ENCODE data around the gene PFKP. TPM values are rescaled to one million over a fixed set of nuclear protein-coding genes. Genes with fewer than 3 reads are reported as not detected.
A peak's percentile ranks its signal among the peaks of the same experiment; 100 is the strongest.
"Not testable (repeated sequence)": the region's sequence is repeated elsewhere in the genome, so short reads cannot be mapped to it uniquely, and the experiment has no call there.

PFKP gene
- total RNA-seq, 1 experiment from 2014 or later, result 268 TPM

DNA sequence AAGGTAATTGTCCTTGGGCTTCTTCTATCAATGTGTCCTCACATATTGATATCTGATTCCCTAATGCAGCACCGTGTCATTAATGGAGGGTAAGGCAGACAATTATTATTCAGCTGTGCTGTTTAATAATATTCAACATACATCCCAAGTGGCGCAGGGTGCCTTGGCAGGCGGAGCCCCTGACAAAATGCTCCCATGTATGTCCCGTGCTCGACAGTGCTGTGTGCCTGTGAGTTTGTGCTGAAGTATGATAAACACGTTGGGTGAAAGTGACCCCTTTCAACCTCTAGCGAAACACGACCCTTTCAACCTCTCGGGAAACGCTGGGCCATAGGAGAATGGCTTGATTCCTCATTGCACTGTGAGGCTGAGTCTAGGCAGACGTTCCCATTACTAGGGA lies 31.3 kb downstream of the PFKP start:
- no peak for DNase-seq (ENCODE audit: low read depth)

DNA sequence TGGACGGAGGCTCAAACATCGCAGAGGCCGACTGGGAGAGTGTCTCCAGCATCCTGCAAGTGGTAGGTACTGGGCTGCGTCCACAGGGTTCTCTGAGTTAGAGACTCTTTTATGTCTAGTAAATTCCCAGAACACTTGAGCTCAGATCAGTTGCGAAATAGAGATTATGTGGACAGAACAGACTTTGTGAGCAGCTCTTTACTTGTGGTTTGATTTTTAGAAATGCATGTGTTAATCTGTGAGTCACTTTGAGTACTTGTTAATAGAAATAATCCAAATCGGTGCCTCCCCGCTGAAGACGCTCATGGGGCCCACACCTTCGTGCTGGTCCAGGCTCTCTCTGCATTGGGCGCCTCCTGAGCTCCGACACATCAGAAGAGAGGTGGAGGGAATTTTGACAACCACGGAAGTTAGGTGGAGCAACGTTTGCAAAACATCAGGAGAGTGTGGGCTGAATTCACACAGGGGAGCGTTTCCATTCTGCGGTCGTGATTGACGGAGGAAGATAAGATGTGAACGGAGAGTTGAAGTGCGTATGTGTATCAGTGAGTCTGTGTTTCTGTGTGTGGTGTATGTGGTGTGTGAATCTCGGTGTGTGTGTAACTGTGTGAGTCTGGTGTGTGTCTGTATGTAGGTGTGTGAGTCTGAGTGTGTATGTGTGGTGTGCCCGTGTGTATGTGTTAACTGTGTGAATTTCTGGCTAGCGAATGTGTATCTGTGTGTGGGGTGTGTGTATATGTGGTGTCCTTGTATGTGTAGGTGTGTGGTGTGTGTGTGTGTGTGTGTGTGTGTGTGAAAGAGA lies 32.1 kb downstream of the PFKP start:
- DNase-seq (ENCODE audit: low read depth), result peak; percentile 67

GRCh38 chr10:3100093-3100792 lies 32.9 kb downstream of the PFKP start:
- DNase-seq (ENCODE audit: low read depth), result no peak

- no peak for DNase-seq (ENCODE audit: low read depth)
Measured at GRCh38 chr10:3100856-3101640, 33.7 kb downstream of the PFKP start.

DNA sequence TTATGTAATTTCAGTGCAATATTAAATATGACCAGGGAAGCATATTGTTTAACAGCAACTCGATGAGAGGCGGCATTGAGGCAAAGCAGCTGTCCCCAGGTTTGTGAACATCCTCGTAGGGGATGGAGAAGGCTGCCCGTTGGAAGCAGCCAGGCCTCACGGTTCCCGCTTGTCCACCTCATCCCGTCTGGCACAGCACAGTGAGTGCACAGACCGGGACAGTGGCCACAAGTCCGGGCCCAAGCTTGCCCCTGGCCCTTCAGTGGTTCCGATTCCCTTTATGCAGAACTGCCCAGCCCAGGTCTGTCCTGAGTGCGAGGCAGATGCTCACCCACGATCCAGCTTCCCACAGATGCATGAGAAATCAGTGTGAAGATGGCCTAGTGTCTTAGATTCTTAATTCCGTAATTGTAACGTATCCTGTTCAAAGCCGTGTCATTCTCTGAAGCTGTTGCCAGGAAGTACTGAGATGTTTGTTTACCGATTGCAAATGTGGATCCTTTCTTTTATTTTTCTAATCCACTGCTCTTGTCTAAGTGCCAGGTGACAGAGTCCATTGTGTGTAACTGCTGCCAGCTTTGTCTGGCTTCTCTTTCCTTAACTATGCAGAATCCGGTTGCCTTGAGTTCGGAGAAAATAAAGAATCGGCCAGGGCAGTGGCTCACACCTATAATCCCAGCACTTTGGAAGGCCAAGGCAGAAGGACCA lies 35.5 kb downstream of the PFKP start:
- DNase-seq (ENCODE audit: low read depth), result no peak

- no peak for DNase-seq (ENCODE audit: low read depth)
Measured at GRCh38 chr10:3103646-3104045, 36.3 kb downstream of the PFKP start.

DNA sequence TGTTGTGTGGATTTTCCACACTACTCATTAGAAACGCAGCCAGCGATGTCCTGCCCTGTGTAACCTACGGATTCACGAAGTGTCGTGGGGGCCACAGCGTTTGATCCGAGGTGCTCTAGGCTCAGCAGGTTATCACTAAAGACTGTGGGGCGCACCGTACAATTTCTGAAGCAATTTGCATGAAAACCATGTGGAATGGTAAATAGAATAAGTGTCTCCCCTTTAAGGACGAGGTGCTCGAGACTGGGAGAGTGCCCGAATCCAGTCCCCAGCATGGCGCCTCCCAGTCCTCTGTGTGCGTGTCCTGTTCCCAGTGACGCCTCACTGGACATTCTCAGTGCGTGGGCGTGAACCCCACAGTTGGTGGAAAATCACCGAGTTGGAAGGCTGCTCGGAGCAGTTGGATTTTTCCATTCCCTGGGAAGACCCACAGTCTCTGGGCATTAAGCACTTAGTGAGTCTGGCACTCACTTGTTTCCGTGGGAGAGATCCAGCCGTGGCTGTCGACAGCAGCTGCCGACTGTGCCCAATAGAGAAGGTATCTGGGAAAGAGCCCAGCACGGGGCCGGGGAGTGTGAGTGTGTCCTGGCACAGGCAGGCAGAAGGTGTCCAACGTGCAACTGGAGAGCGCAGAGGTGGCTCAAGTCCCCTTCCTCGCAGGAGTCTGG lies 37.0 kb downstream of the PFKP start:
- DNase-seq (ENCODE audit: low read depth), result no peak

GRCh38 chr10:3105166-3105565 lies 37.8 kb downstream of the PFKP start:
- DNase-seq (ENCODE audit: low read depth), result no peak

DNA sequence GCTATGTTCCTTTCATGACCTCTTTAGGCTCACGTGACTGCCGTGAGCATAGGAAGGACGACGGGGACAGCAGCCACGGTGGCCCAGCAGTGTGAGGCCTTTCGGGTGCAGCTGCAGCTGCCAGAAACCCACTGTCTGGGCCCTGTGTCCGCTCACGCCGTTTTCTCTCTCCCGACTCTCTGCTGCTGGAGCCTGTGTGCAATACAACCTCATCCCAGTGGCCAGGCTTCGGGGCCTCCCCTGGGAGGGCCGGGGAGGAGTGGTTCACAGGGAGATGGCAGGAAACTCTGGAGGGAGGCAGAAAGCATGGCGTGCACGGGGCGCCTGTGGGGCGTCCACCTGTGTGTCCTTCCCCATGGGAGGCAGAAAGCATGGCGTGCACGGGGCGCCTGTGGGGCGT lies 38.6 kb downstream of the PFKP start:
- no peak for DNase-seq (ENCODE audit: low read depth)

GRCh38 chr10:3106328-3106727 lies 39.0 kb downstream of the PFKP start:
- DNase-seq (ENCODE audit: low read depth), result not testable (repeated sequence)

GRCh38 chr10:3106928-3107425 lies 39.6 kb downstream of the PFKP start:
- no peak for DNase-seq (ENCODE audit: low read depth)

DNA sequence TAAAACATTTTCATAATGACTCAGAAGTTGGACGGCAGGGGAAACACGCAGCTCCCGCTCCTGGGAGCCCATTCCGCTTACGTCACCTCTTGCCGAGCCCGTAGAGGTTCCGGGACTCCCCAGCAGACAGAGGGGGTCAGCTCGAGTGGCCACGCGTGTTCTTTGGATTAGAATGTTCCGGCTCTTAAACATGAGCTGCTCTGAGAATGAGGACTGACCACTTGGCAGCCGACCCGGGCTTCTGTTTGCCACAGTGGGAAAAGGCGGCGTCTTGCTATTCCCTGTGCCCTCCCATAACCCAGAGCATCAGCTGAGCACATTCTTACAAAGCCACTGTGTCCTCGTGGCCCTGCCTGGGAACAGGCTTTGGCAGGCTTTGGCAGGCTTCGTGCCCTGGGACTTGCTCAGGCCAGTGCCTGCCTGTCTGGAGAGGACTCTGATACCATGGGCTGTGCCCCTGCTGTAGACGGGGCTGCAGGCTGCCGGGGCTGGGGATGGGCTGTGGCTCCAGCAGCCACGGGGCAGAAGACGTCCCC lies 40.1 kb downstream of the PFKP start:
- DNase-seq (ENCODE audit: low read depth), result peak; percentile 95

DNA sequence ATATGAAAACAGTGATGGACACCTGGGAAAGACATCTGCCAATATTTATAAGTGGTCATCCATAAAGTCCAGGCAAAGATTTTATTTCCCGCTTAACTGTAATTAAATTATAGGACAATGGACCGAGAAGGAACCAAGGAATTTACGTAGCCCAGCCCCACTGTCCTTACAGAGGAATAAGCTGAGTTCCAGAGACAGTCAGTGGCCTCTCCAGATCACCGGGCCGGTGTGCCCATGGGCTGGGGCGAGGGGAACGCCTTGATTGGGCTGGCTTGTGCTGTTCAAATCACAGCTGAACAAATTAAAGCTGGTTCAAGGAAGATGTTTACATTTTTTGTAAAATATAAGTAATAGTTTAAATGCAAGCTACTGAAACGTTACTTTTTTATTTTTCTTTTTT lies 40.7 kb downstream of the PFKP start:
- DNase-seq (ENCODE audit: low read depth), result no peak

DNA sequence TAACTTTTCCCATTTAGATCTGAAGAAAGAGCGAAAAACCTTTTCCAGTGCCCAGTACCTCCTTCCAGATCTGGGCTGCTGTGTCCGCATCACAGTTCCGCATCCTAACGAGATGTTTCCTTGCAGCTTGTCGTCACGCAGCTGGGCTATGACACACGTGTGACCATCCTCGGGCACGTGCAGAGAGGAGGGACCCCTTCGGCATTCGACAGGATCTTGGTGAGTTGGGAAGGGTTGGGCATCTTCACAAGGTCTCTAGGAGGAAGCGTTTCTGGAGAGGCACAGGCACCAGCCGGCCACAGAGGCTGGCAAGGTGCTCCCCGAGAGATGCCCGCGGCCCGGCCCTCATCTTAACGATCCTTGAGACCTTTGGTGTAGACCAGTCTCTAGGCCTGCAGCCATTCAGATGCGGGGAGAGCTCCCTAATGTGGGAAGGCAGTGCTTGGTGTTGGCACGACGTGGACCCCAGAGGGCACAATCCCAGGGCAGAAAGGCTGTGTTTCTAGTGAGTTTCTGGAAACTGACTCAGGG lies 41.3 kb downstream of the PFKP start:
- DNase-seq (ENCODE audit: low read depth), result no peak

DNA sequence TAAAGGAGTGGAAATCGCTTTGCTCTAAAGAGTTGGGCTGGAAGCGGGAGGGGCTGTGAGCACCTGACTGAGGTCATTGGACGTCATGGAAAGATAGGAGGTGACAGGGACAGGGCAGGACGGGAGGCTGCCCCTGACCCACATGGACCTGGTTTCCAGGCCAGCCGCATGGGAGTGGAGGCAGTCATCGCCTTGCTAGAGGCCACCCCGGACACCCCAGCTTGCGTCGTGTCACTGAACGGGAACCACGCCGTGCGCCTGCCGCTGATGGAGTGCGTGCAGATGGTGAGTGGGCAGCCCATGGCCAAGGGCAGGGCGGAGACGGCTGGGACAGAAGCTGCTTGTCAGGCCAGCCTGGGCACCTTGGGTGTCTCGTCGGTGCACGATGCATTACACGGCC lies 41.8 kb downstream of the PFKP start:
- no peak for DNase-seq (ENCODE audit: low read depth)

GRCh38 chr10:3109633-3110032 lies 42.3 kb downstream of the PFKP start:
- no peak for DNase-seq (ENCODE audit: low read depth)

DNA sequence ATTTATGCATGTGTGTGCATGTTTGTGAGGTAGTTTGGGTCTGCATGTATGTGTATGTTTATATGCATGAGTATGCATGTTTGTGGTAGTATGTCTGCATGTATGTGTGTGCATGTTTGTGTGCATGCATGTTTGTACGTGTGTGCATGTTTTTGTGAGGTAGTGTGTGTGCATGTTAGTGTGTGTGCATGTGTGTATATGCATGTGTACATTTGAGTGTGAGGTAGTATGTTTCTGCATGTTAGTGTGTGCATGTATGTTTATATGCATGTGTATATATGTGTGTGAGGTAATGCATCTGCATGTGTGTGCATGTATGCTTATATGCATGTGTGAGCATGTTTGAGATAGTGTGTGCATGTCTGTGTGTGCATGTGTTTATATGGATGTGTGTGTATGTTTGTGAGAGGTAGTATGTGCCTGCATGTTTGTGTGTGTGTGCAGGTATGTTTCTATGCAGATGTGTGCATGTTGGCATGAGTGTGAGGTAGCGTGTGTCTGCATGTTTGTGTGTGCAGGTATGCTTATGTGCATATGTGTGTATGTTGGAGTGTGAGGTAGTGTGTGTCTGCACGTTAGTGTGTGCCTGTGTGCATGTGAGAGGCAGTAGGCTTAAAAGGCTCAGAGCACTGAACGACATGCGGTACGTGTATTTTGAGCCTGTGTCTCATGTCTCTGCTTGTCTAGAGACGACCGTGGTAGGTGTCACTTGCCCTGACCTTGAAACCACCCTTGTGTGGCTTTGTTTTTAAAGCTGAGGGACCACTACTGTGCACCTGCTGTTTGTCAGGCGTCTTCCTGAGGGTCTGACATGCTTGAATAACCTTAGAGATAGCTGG lies 43.7 kb downstream of the PFKP start:
- DNase-seq (ENCODE audit: low read depth), result no peak

DNA sequence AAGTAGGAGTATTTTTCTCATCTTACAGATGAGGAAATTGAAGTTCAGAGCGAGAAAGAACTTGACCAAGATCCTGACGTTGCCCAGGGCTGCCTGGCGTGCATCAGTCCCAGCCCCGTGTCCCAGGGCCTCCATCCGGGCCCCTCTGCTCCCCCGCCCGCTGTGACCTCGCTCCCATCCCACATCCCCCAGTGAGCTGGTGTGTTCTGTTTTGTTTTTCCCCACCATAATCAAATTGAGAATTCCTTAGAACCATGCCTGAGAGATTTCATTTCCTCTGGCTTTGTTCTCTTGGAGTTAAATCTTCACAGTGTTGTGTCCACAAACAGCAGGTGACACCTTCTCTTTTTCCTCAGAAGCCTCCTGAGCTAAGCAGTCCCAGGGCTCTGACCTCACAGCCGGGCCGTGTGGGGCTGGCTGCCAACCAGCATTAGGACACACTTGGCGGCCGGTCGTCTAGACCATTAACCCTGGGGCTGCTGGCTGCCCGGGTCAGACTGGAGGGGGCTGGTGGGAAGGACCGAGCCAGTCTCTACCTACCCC lies 44.3 kb downstream of the PFKP start:
- no peak for DNase-seq (ENCODE audit: low read depth)

- DNase-seq (ENCODE audit: low read depth), result no peak
Measured at GRCh38 chr10:3113343-3113720, 46.0 kb downstream of the PFKP start.
